ENCODE results near the gene APOL3. TPM values are rescaled to one million over a fixed set of nuclear protein-coding genes. Genes with fewer than 3 reads are reported as not detected.
A peak's percentile ranks its signal among the peaks of the same experiment; 100 is the strongest.
"Not testable (repeated sequence)": the region's sequence is repeated elsewhere in the genome, so short reads cannot be mapped to it uniquely, and the experiment has no call there.

The APOL3 gene
- total RNA-seq, 4 donors from 2014 or later = 60.9 to 149 (median 91.1) TPM

DNA sequence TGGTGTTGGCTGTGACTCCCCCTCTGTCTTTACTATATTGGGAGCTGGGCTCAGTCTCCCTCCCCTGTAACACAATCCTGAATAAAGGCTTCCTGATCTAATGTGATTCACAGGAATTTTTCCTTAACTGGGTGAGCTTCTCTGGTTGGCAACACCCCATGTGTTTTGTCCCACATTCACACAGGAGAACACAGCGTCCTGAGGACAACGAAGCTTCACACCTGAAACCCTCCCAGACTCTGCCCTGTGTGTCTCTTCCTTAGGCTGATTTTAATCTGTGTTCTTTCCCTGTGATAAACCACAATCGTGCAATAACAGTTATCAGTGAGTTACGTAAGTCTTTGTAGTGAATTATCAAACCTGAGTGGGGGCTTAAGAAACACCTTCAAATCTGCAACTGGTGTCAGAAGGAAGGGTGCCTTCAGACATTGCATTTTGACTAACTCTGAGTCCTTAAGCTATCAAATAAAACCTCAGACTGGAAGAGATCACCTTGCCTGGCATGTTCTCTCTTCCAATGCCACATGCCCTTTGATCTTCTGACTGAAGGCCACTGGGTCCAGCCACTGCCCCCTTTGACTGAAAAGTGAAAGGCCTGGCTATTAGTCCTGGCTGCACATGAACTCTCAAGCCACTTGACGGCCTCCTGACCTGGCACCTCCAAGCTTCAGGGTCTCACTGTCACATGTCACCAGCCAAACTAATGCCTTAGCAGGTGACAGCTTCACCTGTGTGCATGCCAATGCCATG, 17.3 kb downstream of the APOL3 start:
- no peak overlapping the region for H3K27ac ChIP-seq
- H3K9me3 ChIP-seq = no peaks in the 10 kb centered on the region
- 84 to 94% methylated on average over 4 to 5 of the region's 5 CpGs for WGBS, 2 donors
- TF ChIP-seq CTCF (IDR thresholded peaks at IDR 0.05) (no peak), POLR2A (IDR thresholded peaks at IDR 0.05) (no peak), EP300 (IDR thresholded peaks at IDR 0.05) (no peak)
- no peak for DNase-seq (ENCODE audit: low spot score in 2 of 2)
- H3K36me3 ChIP-seq = peaks cover 0 to 49% (median 0%) of the 10 kb centered on the region in 3 donors
- no peaks in the 10 kb centered on the region for H3K27me3 ChIP-seq
- peaks cover 0 to 26% (median 7%) of the 10 kb centered on the region in 4 donors for H3K4me1 ChIP-seq
- no peak overlapping the region for H3K4me3 ChIP-seq

DNA sequence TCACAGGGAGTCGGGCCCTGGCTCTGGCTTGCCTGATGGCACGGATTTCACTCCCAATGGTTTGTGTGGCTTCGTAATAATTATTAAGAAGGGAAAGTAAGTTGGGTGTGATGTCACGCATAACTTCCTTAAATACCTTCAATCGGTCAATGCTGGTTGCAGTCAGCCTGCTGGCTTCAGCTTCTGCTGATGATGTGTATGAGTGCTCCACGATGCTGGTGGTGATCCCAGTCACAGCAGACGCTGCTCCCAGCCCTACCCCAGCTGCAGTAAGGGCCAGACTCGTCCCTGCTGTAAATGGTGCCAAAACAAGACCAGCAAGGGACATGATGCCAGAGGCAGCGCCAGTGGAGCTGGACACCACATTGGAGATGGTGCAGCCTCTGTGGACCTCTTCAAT, 19.1 kb downstream of the APOL3 start:
- no peaks in the 10 kb centered on the region for H3K9me3 ChIP-seq
- H3K36me3 ChIP-seq = peaks cover 0 to 47% (median 0%) of the 10 kb centered on the region in 3 donors
- H3K4me1 ChIP-seq = peaks cover 0 to 11% (median 5%) of the 10 kb centered on the region in 4 donors
- no peaks in the 10 kb centered on the region for H3K27me3 ChIP-seq
- DNase-seq (ENCODE audit: low spot score in 2 of 2) = no peak
- no peak overlapping the region for H3K4me3 ChIP-seq
- 86% methylated on average over 9 of the region's 9 CpGs for WGBS, 2 donors
- H3K27ac ChIP-seq = no peak overlapping the region
- TF ChIP-seq CTCF (IDR thresholded peaks at IDR 0.05) = no peak
- TF ChIP-seq POLR2A (IDR thresholded peaks at IDR 0.05) = no peak
- no peak for TF ChIP-seq EP300 (IDR thresholded peaks at IDR 0.05)

GRCh38 chr22:36138709-36139108, 21.8 kb downstream of the APOL3 start:
- H3K9me3 ChIP-seq; H3K27ac ChIP-seq; H3K4me1 ChIP-seq; H3K4me3 ChIP-seq; DNase-seq (ENCODE audit: low spot score in 2 of 2); H3K27me3 ChIP-seq: not testable (repeated sequence)
- peaks cover 0 to 38% (median 0%) of the 10 kb centered on the region in 3 donors for H3K36me3 ChIP-seq
- WGBS, 2 donors = 84 to 85% methylated on average over 1 of the region's 4 CpGs

DNA sequence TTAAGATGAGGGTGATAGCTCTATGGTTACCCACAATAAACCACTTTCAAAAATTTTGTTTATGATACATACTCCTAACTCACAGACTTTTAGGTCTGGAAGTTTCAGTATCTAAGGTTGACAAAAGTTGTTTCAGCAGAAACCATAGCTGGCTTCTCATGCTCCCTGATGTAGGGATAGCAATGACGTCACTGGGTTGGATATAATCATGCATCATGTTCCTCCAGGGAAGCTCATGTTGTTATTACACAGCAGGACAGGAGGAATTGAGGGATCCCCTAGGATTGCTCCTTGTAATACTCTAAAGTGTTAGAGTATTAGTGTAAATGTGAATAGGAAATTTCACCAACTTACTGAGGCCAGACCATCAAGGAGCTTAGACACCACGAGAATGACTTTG, 23.6 kb downstream of the APOL3 start:
- no peaks in the 10 kb centered on the region for H3K4me1 ChIP-seq
- no peaks in the 10 kb centered on the region for H3K9me3 ChIP-seq
- H3K36me3 ChIP-seq = peaks cover 0 to 22% (median 0%) of the 10 kb centered on the region in 3 donors
- H3K27me3 ChIP-seq = no peaks in the 10 kb centered on the region
- TF ChIP-seq CTCF (IDR thresholded peaks at IDR 0.05) = no peak
- TF ChIP-seq EP300 (IDR thresholded peaks at IDR 0.05) = no peak
- TF ChIP-seq POLR2A (IDR thresholded peaks at IDR 0.05) = no peak
- no peak overlapping the region for H3K4me3 ChIP-seq
- peak overlapping the region in 2 of 4 donors; percentile 36 to 75 for H3K27ac ChIP-seq
- no peak for DNase-seq (ENCODE audit: low spot score in 2 of 2)
- 55 to 68% methylated on average over 2 of the region's 2 CpGs for WGBS, 2 donors

GRCh38 chr22:36136475-36136874, 24.1 kb downstream of the APOL3 start:
- H3K9me3 ChIP-seq = no peaks in the 10 kb centered on the region
- peaks cover 0 to 17% (median 0%) of the 10 kb centered on the region in 3 donors for H3K36me3 ChIP-seq
- H3K4me3 ChIP-seq = no peak overlapping the region
- H3K4me1 ChIP-seq = no peaks in the 10 kb centered on the region
- H3K27me3 ChIP-seq = no peaks in the 10 kb centered on the region
- 55 to 63% methylated on average over 5 of the region's 5 CpGs for WGBS, 2 donors
- TF ChIP-seq POLR2A (IDR thresholded peaks at IDR 0.05) (no peak), CTCF (IDR thresholded peaks at IDR 0.05) (no peak), EP300 (IDR thresholded peaks at IDR 0.05) (peak in 1 of 2 donors; percentile 14)
- H3K27ac ChIP-seq = peak overlapping the region in 2 of 4 donors; percentile 36 to 75
- DNase-seq (ENCODE audit: low spot score in 2 of 2) = no peak
